ENCODE results near the gene PTPRZ1.

The PTPRZ1 gene

GRCh38 chr7:122063146-122063545, 190.2 kb downstream of the PTPRZ1 start:
- no peak for DNase-seq

DNA sequence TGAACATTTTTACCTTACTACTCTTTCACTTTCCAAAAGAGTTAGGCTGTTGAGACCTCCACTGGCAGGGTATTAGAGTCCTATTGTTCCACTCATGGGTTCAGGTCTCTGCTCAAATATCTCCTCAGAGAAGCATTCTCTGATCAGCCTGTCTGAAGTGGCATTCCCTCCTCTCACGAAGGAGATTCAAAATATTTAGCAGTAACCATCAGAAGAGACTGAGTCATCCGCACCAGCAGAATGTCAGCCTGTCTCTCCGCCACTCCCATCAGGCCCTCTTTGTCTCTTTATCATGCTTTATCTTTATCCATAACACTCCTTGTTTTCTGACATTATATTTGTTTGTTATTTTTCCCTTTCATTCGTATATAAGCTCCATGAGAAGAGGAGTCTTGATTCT, 192.0 kb downstream of the PTPRZ1 start:
- no peak for DNase-seq

DNA sequence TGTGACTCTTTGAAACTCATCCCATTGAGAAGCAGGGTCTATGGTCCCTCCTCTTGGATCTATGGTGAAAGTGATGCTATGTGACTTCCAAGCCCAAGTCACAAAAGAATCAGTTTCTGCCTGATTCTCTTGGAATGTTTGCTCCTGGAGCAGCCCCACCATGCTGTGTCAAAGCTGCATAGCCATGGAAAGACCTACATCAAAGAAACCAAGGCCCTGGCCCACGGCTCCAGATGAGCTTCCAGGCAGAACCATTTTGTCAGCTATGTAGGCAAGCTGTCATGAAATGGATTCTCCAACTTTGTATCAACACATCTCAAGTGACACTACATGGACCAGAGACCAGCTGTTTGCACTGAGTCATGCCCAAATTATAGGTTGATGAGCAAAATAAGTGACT, 194.1 kb downstream of the PTPRZ1 start:
- DNase-seq, result no peak

DNA sequence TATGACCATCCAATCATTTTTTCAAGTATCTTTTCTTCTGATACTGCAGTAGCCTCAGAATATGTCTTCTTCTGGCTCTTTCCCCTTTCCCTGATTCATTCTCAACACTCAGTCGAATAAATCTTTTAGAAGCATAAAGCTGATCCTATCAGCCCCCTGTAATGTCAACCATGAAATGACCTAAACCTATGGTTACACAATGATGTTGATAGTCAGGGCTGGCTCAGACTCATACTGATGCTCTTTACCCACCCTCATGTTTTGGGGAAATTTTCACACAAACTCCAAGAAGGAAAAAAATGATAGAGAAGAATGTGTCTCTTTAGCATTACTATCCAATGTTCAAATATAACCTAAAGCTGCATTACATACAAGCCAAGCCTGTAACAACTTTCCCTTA, 195.1 kb downstream of the PTPRZ1 start:
- no peak for DNase-seq

- no peak for DNase-seq
These were observed 196.0 kb downstream of the PTPRZ1 start for GRCh38 chr7:122068999-122069398.

DNA sequence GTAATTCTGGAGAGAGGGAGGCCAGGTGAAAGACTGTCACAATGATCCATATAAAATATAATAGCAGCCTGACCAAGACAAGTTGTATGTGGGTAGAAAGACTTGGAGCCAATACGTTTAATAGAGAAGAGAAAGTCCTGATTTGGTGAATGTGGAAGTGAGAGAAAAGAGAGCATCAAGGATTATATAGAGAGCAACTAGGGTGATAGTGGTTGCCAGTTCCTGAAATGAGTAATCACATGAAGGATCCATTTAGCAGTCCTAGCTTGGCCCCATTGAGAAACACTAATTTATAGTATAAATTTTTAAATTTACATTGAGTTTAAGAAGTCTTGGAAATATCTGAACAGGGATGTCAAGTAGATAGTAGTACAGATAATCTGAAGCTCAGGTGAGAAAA, 197.1 kb downstream of the PTPRZ1 start:
- no peak for DNase-seq

DNA sequence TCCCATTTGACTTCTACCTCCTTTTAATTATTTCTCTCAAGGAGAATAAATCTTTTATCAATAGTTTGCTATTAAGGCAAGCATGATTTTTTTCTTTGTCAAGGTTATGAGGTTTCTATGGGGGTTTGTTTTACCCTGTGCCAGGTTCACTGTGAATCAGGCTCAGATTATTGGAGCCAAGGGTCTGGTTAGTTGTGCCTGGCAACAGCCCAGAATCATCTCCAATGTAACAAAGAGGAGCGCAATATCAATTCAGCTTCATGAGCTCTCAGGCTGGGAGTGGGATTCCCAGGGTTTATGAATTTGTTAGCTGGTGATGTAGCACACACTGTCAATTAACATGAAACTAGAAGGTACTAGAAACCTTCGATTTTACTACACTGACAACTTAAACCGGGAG, 197.9 kb downstream of the PTPRZ1 start:
- no peak for DNase-seq

DNA sequence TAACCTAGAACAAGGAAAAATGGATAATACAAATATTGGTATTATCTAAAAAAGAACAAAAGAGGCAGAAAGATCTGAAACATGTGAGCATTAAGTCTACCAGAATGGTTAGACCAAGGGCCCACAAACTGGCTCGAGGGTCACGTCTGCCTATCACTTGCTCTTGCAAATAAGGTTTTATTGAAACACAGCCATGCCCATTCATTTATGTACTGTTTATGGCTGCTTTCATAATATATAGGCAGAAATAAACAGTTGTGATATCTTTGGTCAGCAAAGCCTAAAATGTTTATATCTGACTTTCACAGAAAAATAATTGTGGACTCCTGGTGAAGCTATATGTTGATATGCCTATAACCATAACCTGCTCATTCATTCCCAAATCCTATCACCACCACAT, 199.3 kb downstream of the PTPRZ1 start:
- DNase-seq, result no peak

- no peak for DNase-seq
These were observed 200.1 kb downstream of the PTPRZ1 start for GRCh38 chr7:122072924-122073599.

DNA sequence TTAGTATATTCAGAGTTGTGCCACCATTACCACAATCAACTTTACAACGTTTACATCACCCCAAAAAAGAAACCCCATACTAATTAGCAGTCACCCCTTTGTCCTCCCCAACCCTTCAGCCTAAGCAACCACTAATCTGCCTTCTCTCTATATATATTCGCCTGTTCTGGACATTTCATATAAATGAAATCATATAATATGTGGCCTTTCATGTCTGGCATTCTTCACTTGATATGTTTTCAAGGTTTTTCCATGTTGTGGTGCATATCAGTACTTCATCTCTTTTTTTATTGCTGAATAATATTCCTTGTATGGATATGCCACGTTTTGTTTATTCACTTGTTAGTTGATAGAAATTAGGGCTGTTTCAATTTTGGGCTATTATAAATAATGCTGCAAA, 200.7 kb downstream of the PTPRZ1 start:
- no peak for DNase-seq

DNA sequence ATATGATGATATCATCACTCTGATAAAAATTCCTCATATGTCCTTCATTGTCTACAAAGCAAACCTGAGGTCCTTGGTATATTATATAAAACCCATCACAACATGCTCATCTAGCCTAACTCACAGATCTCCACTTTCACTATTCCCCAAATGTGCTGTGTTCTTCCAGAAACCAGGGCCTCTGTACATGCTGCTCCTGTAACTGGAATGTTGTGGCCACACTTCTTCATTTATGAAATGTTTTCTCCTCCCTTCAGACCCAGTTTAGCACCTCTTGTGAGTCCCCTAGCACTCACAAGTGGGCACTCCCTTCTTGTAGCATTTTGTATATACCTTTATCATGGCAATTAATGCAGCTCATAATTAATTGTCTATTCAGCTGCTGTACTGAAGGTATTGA, 209.2 kb downstream of the PTPRZ1 start:
- no peak for DNase-seq

DNA sequence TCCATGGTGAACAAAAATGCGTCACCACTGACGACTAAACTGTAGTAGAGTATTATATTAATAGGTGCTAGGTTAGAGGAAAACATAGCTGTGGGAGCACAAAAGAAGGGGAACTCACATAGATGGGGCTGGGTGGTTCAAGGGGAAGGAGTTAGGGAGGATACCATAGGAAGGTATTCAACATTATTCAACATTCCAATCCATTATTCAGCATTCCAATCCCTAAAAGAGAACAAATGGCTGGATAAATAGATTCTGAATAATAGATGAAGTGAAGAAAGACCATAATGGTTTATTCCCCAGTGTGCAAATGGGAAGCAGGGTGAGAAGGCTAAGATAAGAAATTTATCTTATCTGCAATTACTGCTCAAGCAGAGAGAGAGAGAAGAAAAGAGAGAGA, 209.7 kb downstream of the PTPRZ1 start:
- DNase-seq, result no peak

DNA sequence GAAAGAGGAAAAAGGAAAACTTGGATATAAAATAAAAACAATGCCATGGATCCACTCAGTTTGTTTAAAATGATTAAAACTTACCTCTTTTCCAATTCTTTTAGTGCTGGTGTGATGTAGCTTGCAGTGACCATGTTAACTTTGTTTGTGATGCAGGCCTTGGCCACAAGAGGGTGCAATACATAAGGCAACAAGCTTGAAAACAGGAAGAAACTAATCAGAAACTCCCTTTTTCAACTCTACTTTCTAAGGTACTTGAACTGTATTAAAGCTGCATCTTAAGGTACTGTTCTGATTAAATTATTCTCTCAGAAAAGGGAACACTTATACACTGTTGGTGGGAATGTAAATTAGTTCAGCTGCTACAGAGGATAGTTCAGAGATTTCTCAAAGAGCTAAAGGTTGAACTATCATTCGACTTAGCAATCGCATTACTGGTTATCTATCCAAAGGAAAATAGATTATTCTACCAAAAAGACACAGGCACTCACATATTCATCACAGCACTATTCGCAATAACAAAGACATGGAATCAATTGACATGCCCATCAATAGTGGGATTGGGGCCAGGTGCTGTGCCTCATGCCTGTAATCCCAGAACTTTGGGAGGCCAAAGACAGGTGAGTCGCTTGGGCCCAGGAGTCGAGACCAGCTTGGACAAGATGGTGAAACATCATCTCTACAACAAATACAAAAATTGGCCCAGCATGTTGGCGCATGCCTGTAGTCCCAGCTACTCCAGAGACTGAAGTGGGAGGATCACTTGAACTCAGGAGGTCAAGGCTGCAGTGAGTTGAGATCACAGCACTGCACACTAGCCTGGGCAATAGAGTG, 220.2 kb downstream of the PTPRZ1 start:
- no peak for DNase-seq

GRCh38 chr7:122094549-122094948, 221.6 kb downstream of the PTPRZ1 start:
- DNase-seq, result no peak

GRCh38 chr7:122095642-122096041, 222.7 kb downstream of the PTPRZ1 start:
- DNase-seq, result no peak

GRCh38 chr7:122100021-122100420, 227.1 kb downstream of the PTPRZ1 start:
- DNase-seq, result no peak

GRCh38 chr7:122103064-122103463, 230.1 kb downstream of the PTPRZ1 start:
- no peak for DNase-seq
